Skeletal muscle cell (primary cell): ENCODE results near the gene TOGARAM1.
A peak's percentile ranks its signal among the peaks of the same experiment; 100 is the strongest.

ENCODE experiments used
- DNase-seq: peaks from one replicate; pipeline ENCODE4 v3.0.0-alpha.2; 2010; ENCODE audit warnings: low read depth
- H3K4me3 ChIP-seq: 2 replicates; pipeline ENCODE4 v1.5.1; 2011; ENCODE audit warnings: low read depth, mild to moderate bottlenecking, control low read depth, low read length, moderate library complexity

The TOGARAM1 gene

DNA sequence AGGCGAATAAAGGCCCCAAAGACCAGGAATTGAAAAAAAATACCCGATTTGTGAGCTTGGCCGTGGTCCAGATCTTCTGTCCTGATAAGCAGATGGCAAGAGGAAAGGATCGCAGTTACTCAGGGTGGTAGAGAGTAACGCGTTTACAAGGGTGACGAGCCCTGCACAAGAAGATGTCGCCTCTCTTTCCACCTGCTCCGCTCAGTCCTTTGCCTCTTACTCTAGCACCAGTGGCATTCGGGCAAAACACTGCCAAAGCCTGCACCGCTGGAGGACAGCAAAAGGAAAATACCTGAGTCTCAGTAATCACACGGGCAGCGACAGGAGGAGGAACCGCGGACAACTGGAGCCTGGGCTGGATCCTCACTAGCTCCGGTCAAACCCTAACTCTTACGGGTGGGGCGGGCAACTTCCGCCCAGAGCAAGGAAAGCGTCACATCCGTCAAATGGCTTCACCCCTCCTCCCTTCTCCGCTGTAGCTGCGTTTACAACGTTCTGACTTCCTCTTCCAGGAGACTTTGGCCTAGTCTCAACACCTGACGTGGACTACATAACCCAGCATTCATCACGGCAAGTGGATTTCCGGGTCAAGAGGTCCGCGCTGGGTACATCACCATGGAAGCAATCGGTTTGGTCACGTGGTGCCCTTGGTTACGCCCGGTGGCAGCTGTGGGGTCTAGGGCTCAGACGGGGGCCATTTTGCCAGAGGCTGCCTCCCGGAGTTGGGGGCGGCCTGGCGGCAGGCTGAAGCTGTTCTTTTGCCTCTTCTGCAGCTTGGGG is at the start of gene TOGARAM1, which contains the start of gene KLHL28:
Gene TOGARAM1 (plus strand): TSS at position 637 of the 780 bp plus-strand sequence. CDS start 232 bp downstream, outside the sequence.
Gene KLHL28 (minus strand): TSS at position 394 of the 780 bp plus-strand sequence. CDS start 16,019 bp downstream, outside the sequence.
- peak; percentile 99 for DNase-seq
- H3K4me3 ChIP-seq = peak within 1 kb of the TSS; percentile 71

- no peak overlapping the region for H3K4me3 ChIP-seq
- peak; percentile 5 for DNase-seq
Measured at GRCh38 chr14:44914849-44915248, 47.1 kb upstream of the TOGARAM1 start.

DNA sequence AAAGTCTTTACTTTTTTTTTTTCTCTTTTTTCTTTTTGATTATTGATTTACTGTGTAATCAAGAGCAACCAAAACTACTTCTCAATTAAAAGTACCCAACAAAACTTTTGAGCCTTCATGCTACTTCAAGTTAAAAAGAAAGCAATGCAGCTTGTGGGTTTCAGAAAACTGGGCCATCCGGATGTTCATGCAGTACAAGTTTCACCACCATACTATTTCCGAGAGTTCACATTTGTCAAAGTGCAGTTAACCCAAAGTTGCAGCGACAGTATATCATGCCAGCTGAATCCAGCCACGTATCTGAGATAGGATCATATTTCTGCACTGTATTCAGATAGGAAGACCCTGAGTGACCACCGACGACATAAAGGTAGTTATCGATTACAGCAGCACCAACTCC is 33.2 kb upstream of the TOGARAM1 start:
- DNase-seq = no peak
- no peak overlapping the region for H3K4me3 ChIP-seq

DNA sequence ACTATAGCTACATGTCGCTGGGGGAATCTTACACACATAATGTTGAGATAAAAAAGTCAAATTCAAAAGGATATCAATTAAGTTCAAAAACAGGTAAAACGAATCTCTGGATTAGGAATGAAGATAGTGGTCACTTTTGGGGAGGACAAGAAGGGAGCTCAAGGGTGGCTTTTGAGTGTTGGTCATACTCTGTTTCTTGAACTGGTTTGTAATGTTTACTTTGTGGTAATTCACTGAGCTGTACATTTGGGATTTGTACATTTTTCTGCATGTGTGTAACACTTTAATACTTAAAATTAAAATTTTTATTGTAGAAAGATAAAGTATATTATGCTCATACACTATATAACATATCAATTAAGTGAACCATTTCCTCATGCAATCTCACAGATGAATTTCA is 26.8 kb upstream of the TOGARAM1 start:
- H3K4me3 ChIP-seq = no peak overlapping the region
- no peak for DNase-seq

DNA sequence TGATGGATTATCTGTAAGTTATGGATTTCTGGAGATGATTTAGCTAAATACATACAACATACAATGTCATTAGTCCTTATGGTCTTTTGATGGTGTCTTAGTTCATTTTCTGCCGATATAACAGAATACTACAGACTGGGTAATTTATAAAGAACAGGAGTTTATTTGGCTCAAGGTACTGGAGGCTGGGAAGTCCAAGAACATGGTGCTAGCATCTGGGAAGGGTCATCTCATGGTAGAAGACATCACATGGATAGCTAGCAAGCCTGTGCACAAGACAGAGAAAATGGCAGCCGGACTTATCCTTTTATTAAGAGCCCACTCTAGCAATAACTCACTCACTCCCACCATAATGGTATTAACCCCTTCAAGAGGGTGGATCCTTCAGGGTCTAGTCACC is 24.4 kb upstream of the TOGARAM1 start:
- H3K4me3 ChIP-seq = no peak overlapping the region
- DNase-seq = no peak

DNA sequence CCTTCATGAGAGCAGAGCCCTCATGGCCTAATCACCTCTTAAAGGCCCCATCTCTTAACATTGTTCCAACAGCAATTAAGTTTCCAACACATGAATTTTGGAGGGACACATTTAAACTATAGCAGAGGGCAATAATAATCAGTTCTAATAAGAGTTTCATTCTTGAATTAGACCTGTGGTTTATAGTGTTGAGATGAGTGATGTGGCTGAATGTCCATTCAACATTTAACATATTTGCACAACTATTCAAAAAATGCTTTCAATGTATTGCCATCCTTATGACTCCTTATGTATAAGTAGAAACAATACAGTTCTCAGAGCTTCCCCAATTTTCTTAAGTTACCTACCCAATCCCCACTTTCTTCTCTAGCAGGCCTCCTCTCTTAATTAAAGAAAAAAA is 21.8 kb upstream of the TOGARAM1 start:
- DNase-seq = no peak
- H3K4me3 ChIP-seq = no peak overlapping the region

DNA sequence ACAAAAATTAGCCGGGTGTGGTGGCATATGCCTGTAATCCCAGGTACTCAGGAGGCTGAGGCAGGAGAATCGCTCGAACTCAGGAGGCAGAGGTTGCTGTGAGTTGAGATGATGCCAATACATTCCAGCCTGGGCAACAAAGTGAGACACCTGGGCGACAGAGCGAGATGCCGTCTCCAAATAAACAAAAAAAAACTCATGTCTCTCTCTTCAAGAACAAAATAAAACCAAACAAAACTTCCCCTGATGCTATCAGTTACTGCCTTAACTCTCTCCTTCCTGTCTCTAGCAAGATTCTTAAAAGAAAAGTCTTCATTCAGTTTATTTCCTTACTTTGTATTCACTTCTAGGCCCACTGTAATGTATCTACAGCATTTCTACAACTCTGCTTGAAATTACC is 21.0 kb upstream of the TOGARAM1 start:
- H3K4me3 ChIP-seq = no peak overlapping the region
- no peak for DNase-seq

DNA sequence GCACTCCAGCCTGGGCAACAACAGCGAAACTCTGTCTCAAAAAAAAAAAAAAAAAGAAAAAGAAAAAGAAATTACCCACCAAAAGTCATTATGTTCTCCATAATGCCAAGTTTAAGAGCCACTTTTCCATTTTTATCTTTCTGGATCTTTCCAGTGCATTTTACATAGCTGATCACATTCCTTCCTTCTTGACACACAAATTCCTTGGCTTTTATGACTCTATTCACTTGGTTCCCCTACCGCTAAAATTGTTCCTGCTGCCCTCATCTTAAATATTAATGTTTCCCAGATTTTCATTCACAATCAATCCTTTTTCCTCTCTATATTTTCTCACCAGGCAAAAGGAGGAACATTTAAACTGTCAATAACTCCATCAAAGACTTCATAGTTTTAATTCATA is 20.4 kb upstream of the TOGARAM1 start:
- no peak overlapping the region for H3K4me3 ChIP-seq
- no peak for DNase-seq

- H3K4me3 ChIP-seq = no peak overlapping the region
- no peak for DNase-seq
Measured at GRCh38 chr14:44942436-44942835, 19.6 kb upstream of the TOGARAM1 start.

DNA sequence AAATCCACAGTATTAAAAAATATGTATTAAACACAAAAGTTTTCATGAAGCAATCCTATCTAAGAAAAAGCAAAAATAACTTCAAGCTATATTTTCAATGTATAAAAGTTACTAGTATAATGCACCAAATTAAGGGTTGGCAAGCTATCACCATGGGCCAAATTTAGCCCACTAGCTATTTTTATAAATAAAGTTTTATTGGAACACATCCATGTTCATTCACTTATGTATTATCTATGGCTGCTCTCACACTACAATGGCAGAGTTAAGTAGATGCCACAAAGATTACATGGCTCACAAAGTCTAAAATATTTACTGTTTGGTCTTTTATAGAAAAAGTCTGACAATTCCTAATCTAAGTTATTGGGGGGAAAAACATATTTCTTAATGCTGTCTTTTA is 17.9 kb upstream of the TOGARAM1 start:
- DNase-seq = no peak
- no peak overlapping the region for H3K4me3 ChIP-seq

DNA sequence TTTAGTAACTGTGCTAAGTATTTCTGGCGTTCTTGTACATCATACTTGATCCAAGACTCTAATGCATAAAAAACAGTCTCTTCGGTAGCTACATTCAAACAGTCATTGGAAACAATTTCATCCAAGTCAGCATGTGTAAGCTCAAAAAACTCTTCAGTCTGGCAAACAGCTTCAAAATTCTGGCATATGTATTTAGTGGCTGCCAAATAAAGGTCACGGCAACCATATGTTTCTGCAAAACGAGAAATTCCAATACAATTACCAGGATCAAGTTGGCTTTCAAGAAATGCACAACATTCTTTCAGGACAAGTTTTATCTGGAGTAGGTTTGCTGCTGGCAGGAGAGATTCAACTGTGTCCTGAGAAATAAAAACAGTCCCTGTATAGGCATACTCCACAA is 16.7 kb upstream of the TOGARAM1 start:
- H3K4me3 ChIP-seq = no peak overlapping the region
- peak; percentile 24 for DNase-seq

DNA sequence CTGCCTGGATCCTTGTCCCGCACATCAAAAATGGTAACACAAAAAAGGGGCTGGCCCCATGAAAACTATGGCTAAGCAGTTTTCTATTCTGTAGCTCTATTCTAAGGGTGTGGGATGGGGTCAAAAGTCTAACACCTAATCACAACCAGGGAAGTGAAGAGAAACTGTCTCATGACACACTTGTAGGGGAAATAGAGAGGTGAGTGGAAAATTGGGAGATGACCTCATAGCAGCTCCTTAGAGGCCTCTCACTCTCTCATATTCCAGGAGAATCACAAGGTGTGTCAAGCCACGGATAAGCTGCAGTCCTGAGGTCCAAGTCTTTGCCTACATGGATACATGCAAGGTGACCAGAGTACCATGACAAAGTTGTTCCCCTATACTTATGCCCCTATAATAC is 10.9 kb upstream of the TOGARAM1 start:
- H3K4me3 ChIP-seq = no peak overlapping the region
- no peak for DNase-seq

- no peak for DNase-seq
- H3K4me3 ChIP-seq = no peak overlapping the region
Measured at GRCh38 chr14:44952391-44953110, 9.4 kb upstream of the TOGARAM1 start.

DNA sequence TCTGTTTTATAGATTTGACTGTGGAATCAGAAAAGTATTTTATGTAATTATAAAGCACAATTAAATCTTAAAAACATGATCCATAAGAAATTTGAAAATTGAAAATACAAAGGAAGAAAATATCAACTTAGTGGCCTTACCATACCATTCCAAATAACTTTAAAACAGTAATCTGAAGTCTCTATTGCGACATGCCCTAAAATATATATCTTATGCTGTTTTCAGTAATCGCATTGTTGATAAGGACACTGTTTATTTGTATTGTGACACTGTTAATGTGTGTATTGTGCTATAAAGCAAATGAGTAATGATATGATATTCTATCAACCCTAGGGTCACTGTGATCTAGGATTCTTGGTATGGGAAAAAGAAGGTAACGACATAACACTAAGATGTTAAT is 7.2 kb upstream of the TOGARAM1 start:
- H3K4me3 ChIP-seq = no peak overlapping the region
- no peak for DNase-seq

GRCh38 chr14:44955528-44955927 is 6.5 kb upstream of the TOGARAM1 start:
- no peak for DNase-seq
- no peak overlapping the region for H3K4me3 ChIP-seq

- DNase-seq = no peak
- no peak overlapping the region for H3K4me3 ChIP-seq
Measured at GRCh38 chr14:44956866-44957265, 5.1 kb upstream of the TOGARAM1 start.

- H3K4me3 ChIP-seq = no peak overlapping the region
- DNase-seq = no peak
Measured at GRCh38 chr14:44959538-44959937, 2.5 kb upstream of the TOGARAM1 start.

DNA sequence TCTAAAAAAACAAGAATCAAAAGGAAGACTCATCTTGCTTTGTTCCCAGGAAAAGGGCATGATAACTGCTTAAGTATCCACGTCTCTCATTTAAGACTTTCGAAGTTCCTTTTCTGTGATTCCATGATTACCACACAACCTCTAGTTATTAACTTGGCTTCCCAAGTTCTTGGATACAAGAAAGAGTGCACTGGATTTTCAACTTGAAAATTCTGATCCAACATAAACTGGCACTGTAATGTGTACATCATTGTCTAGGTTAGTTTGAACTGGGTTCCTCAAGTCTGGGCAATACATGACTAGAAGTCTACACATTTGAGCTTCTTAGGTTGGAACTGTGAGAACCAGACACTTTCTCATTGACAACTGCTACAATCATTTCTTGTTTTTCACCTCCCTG is 1.8 kb upstream of the TOGARAM1 start:
- DNase-seq = no peak
- H3K4me3 ChIP-seq = peak overlapping the region; percentile 71

DNA sequence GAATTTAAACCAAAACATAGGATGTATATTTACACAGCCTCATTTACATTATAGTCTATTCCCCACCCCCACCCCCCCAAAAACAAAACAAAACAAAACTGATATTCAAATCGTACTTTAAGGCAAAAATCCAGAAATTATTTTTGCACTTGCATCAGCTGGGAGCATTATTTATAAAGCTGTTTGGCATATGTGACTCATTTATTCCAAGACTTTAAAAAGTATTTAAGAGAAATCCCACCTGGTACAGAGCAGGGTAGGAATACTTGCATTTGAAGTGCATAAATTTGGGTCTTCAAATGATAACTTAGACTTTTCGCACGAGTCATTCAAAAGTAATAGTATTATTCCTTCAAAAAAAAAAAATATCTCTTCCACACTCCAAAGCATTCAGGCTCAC is 1.3 kb upstream of the TOGARAM1 start:
- H3K4me3 ChIP-seq = peak overlapping the region; percentile 71
- no peak for DNase-seq

- DNase-seq = peak; percentile 24
- peak overlapping the region; percentile 71 for H3K4me3 ChIP-seq
Measured at GRCh38 chr14:44961151-44961553, 838 bp upstream of the TOGARAM1 start.
